ENCODE measurements around the gene MCOLN2.

GRCh38 chr1:84949664-84950063 lies 47.2 kb downstream of the MCOLN2 start:
- TF ChIP-seq EZH2 (IDR thresholded peaks at IDR 0.05) (no peak), CTCF (IDR thresholded peaks at IDR 0.05 in 2 of 3, conservative IDR thresholded peaks at IDR 0.05 in 1 of 3; ENCODE audit: borderline replicate concordance in 1 of 3, insufficient read depth in 1 of 3, low read depth in 2 of 3, low read length in 2 of 3) (no peak), EGR1 (IDR thresholded peaks at IDR 0.05; ENCODE audit: low read depth) (no peak), CEBPB (IDR thresholded peaks at IDR 0.05; ENCODE audit: low read depth) (no peak), FOSL1 (IDR thresholded peaks at IDR 0.05; ENCODE audit: low read depth) (no peak)
